AG04450 (cell line): ENCODE results near the gene NRBF2. TPM values are rescaled to one million over a fixed set of nuclear protein-coding genes. Genes with fewer than 3 reads are reported as not detected.
"Not testable (repeated sequence)": the region's sequence is repeated elsewhere in the genome, so short reads cannot be mapped to it uniquely, and the experiment has no call there.

Experiments used
- CTCF ChIA-PET: fragments of 300-600, 350-600 bp; formaldehyde crosslinking; extraction: SDS; loops from one replicate; lab custom pipeline; 2022; ENCODE audit warnings: antibody characterized with exemption, inconsistent platforms; lab: Charles Lee
- POLR2A ChIA-PET: fragments of 350-600 bp; formaldehyde crosslinking; extraction: SDS; loops from one replicate; lab custom pipeline; 2021; ENCODE audit warnings: antibody characterized with exemption, inconsistent platforms; lab: Yijun Ruan, JAX
- DNase-seq: peaks from one replicate; pipeline ENCODE4 v3.0.0-alpha.2; 2011; ENCODE audit warnings: low read depth, low spot score
- H3K27ac ChIP-seq: one replicate; pipeline ENCODE4 v1.5.1; 2012; ENCODE audit warnings: low read depth, low read length, control low read depth
- H3K27me3 ChIP-seq: one replicate; pipeline ENCODE4 v1.6.0; 2012; ENCODE audit warnings: low read length; ENCODE audit not compliant: control insufficient read depth, insufficient read depth
- H3K4me3 ChIP-seq: 2 replicates; pipeline ENCODE4 v1.5.1; 2011; ENCODE audit warnings: mild to moderate bottlenecking, low read depth, low read length, control low read depth
- H3K9me3 ChIP-seq: 2 replicates; pipeline ENCODE4 v1.5.1; 2012; ENCODE audit warnings: low read length; ENCODE audit not compliant: control insufficient read depth, insufficient read depth
- polyA plus RNA-seq: library from polyadenylated mRNA; depleted of rRNA; stranded (reverse); fragments of >200 nt; gene quantifications from 2 replicates; pipeline ENCODE4 v1.2.3, GENCODE V29; 2011
- TF ChIP-seq, protein P1 (sequence below): IDR thresholded peaks from 2 replicates; pipeline ENCODE4 v1.5.1; 2011; ENCODE audit warnings: low read depth, low read length, control low read depth, inconsistent platforms

Gene NRBF2
- polyA plus RNA-seq, 1 experiment, result 34.5 TPM

DNA sequence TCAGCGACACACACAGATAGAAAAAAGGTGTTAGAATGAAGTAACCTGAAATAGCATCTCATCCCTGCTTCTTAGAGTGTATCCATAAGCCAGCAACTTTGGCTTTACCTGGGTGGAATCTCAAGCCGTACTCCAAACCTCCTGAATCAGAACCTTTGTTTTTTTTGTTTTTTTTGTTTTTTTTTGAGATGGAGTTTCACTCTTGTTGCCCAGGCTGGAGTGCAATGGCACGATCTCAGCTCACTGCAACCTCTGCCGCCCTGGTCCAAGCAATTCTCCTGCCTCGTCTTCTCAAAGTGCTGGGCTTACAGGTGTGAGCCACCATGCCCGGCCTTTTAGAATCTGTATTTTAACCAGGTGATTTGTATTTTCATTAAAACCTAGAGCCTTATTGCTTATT is 9.0 kb downstream of the NRBF2 start:
- ChIA-PET POLR2A (no interaction called here), CTCF (interaction anchor here (1.1 to 1.9 kb wide), 3 partner anchors 16 to 531 kb away, joined by 4 to 13 read pairs (median 5); no protein-coding TSS in a partner anchor)
- no peak for DNase-seq
- no peak overlapping the region for H3K27ac ChIP-seq
- H3K27me3 ChIP-seq, result no peaks in the 10 kb centered on the region
- TF ChIP-seq, protein P1, sequence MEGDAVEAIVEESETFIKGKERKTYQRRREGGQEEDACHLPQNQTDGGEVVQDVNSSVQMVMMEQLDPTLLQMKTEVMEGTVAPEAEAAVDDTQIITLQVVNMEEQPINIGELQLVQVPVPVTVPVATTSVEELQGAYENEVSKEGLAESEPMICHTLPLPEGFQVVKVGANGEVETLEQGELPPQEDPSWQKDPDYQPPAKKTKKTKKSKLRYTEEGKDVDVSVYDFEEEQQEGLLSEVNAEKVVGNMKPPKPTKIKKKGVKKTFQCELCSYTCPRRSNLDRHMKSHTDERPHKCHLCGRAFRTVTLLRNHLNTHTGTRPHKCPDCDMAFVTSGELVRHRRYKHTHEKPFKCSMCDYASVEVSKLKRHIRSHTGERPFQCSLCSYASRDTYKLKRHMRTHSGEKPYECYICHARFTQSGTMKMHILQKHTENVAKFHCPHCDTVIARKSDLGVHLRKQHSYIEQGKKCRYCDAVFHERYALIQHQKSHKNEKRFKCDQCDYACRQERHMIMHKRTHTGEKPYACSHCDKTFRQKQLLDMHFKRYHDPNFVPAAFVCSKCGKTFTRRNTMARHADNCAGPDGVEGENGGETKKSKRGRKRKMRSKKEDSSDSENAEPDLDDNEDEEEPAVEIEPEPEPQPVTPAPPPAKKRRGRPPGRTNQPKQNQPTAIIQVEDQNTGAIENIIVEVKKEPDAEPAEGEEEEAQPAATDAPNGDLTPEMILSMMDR, result no peak
- no peak overlapping the region for H3K4me3 ChIP-seq
- H3K9me3 ChIP-seq, result no peaks in the 10 kb centered on the region; the same call in 1 of the 2 replicates

- POLR2A ChIA-PET, result no interaction called here
- DNase-seq, result no peak
- H3K9me3 ChIP-seq, result no peaks in the 10 kb centered on the region; the same call in 1 of the 2 replicates
- CTCF ChIA-PET, result interaction anchor here (0.7 to 3.6 kb wide), 2 partner anchors 14 to 485 kb away, joined by 3 to 36 read pairs; no protein-coding TSS in a partner anchor
- H3K4me3 ChIP-seq, result no peak overlapping the region
- no peak overlapping the region for H3K27ac ChIP-seq
- TF ChIP-seq, protein P1, result no peak
- no peaks in the 10 kb centered on the region for H3K27me3 ChIP-seq
Measured at GRCh38 chr10:63143987-63144386, 10.9 kb downstream of the NRBF2 start.

- no peaks in the 10 kb centered on the region; the same call in 1 of the 2 replicates for H3K9me3 ChIP-seq
- no peak overlapping the region for H3K4me3 ChIP-seq
- no peaks in the 10 kb centered on the region for H3K27me3 ChIP-seq
- ChIA-PET CTCF (interaction anchor here (0.8 to 3.6 kb wide), 8 partner anchors 12 to 900 kb away, joined by 3 to 36 read pairs (median 8); no protein-coding TSS in a partner anchor), POLR2A (interaction anchor here (2.4 kb wide), 1 partner anchor 13 kb away, joined by 15 read pairs; the partner anchor contains the start of gene NRBF2)
- TF ChIP-seq, protein P1, result no peak
- no peak for DNase-seq
- no peak overlapping the region for H3K27ac ChIP-seq
Measured at GRCh38 chr10:63145782-63146181, 12.7 kb downstream of the NRBF2 start.

- Histone ChIP-seq H3K4me3 (no peak overlapping the region), H3K27me3 (no peaks in the 10 kb centered on the region), H3K27ac (no peak overlapping the region), H3K9me3 (no peaks in the 10 kb centered on the region; the same call in 1 of the 2 replicates)
- ChIA-PET POLR2A (interaction anchor here (2.4 kb wide), 1 partner anchor 14 kb away, joined by 15 read pairs; the partner anchor contains the start of gene NRBF2), CTCF (interaction anchor here (0.8 to 3.6 kb wide), 8 partner anchors 11 to 901 kb away, joined by 3 to 36 read pairs (median 8); no protein-coding TSS in a partner anchor)
- TF ChIP-seq, protein P1, result no peak
- DNase-seq, result no peak
Measured at GRCh38 chr10:63146503-63146902, 13.4 kb downstream of the NRBF2 start.

DNA sequence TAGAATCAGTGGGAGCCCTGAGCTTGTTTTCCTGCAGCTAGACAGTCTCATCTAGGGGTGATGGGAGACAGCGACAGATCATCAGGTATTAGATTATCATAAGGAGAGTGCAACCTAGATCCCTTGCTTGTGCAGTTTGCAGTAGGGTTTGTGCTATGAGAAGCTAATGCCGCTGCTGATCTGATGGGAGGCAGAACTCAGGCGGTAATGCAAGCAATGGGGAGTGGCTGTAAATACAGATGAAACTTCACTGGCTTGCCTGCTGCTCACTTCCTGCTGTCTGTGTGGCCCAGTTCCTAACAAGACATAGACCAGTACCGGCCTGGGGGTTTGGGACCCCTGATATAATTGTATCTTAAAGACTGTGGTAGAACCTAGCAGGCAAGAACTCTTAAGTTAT is 17.6 kb downstream of the NRBF2 start:
- CTCF ChIA-PET, result interaction anchor here (0.5 to 1.8 kb wide), 2 partner anchors 8 to 297 kb away, joined by 4 to 7 read pairs; no protein-coding TSS in a partner anchor
- Histone ChIP-seq H3K27me3 (no peaks in the 10 kb centered on the region), H3K27ac (no peak overlapping the region), H3K4me3 (no peak overlapping the region), H3K9me3 (no peaks in the 10 kb centered on the region)
- no peak for DNase-seq
- TF ChIP-seq, protein P1, result no peak
- POLR2A ChIA-PET, result no interaction called here

- POLR2A ChIA-PET, H3K9me3 ChIP-seq, H3K27ac ChIP-seq, DNase-seq, H3K27me3 ChIP-seq, H3K4me3 ChIP-seq: not testable (repeated sequence)
- CTCF ChIA-PET, result interaction anchor here (0.9 to 1.2 kb wide), 2 partner anchors 13 to 543 kb away, joined by 3 to 5 read pairs; no protein-coding TSS in a partner anchor
Measured at GRCh38 chr10:63153868-63154545, 20.9 kb downstream of the NRBF2 start.
